Measurements from ENCODE around the gene MMEL1. TPM values are rescaled to one million over a fixed set of nuclear protein-coding genes. Genes with fewer than 3 reads are reported as not detected.

Gene MMEL1
- total RNA-seq, 1 experiment from 2014 or later = 0.46 TPM

- H3K27ac ChIP-seq (ENCODE audit: low read length) = no peak overlapping the region
- no peaks in the 10 kb centered on the region for H3K27me3 ChIP-seq (ENCODE audit: control insufficient read depth, insufficient read depth, low read length)
- ChIA-PET POLR2A (no interaction called here), CTCF (no interaction called here)
- intact Hi-C loops (cut with micrococcal nuclease; ENCODE audit: unreplicated experiment) = no loop called here
- peaks cover 3% of the 10 kb centered on the region; the same call in 1 of the 2 replicates for H3K9me3 ChIP-seq (ENCODE audit: control insufficient read depth, insufficient read depth, low read depth, low read length)
- TF ChIP-seq TCF7L2 (IDR thresholded peaks at IDR 0.05; ENCODE audit: low read depth, low read length) (no peak), SIN3A (IDR thresholded peaks at IDR 0.05; ENCODE audit: borderline replicate concordance, insufficient read depth, low read depth, low read length) (no peak), POLR2AphosphoS5 (IDR thresholded peaks at IDR 0.05; ENCODE audit: low read depth, low read length) (no peak)
- no peak for DNase-seq (ENCODE audit: low read depth, low spot score)
- H3K4me3 ChIP-seq (ENCODE audit: low read depth in 2 of 2, low read length in 2 of 2) = no peak overlapping the region
- no peak for ATAC-seq
- BruUV-seq (replicated peaks) = no TSS peak
- in situ Hi-C loops (cut with HindIII; ENCODE audit: low pct_unique_long_range_greater_than_20kb, low sequenced_read_pairs) = no loop called here
- no peaks in the 10 kb centered on the region for H3K36me3 ChIP-seq (ENCODE audit: control insufficient read depth, insufficient read depth, low read length)
- peaks cover 6% of the 10 kb centered on the region; the same call in 1 of the 2 replicates for H3K4me1 ChIP-seq (ENCODE audit: control insufficient read depth, insufficient read depth, low read length)
These were observed 11.8 kb upstream of the MMEL1 start for GRCh38 chr1:2644591-2645101.

GRCh38 chr1:2644171-2644570, 11.4 kb upstream of the MMEL1 start:
- Histone ChIP-seq H3K27me3 (ENCODE audit: control insufficient read depth, insufficient read depth, low read length) (no peaks in the 10 kb centered on the region), H3K27ac (ENCODE audit: low read length) (no peak overlapping the region), H3K36me3 (ENCODE audit: control insufficient read depth, insufficient read depth, low read length) (no peaks in the 10 kb centered on the region), H3K4me3 (ENCODE audit: low read depth in 2 of 2, low read length in 2 of 2) (no peak overlapping the region), H3K9me3 (ENCODE audit: control insufficient read depth, insufficient read depth, low read depth, low read length) (peaks cover 3% of the 10 kb centered on the region; the same call in 1 of the 2 replicates), H3K4me1 (ENCODE audit: control insufficient read depth, insufficient read depth, low read length) (peaks cover 6% of the 10 kb centered on the region; the same call in 1 of the 2 replicates)
- intact Hi-C loops (cut with micrococcal nuclease; ENCODE audit: unreplicated experiment) (no loop called here), in situ Hi-C loops (cut with HindIII; ENCODE audit: low pct_unique_long_range_greater_than_20kb, low sequenced_read_pairs) (no loop called here)
- POLR2A ChIA-PET = no interaction called here
- CTCF ChIA-PET = no interaction called here
- TF ChIP-seq REST (IDR thresholded peaks at IDR 0.05; ENCODE audit: insufficient read depth in 1 of 2, low read depth in 2 of 2, low read length in 1 of 2) (no peak), SIN3A (IDR thresholded peaks at IDR 0.05; ENCODE audit: borderline replicate concordance, insufficient read depth, low read depth, low read length) (no peak), TCF7L2 (IDR thresholded peaks at IDR 0.05; ENCODE audit: low read depth, low read length) (no peak), CTCF (IDR thresholded peaks at IDR 0.05) (no peak), POLR2AphosphoS5 (IDR thresholded peaks at IDR 0.05; ENCODE audit: low read depth, low read length) (no peak)
- ATAC-seq (no peak), DNase-seq (ENCODE audit: low read depth, low spot score) (no peak)
- BruUV-seq (replicated peaks) = no TSS peak

- H3K36me3 ChIP-seq (ENCODE audit: control insufficient read depth, insufficient read depth, low read length) = no peaks in the 10 kb centered on the region
- intact Hi-C loops (cut with micrococcal nuclease; ENCODE audit: unreplicated experiment) = no loop called here
- no peaks in the 10 kb centered on the region for H3K27me3 ChIP-seq (ENCODE audit: control insufficient read depth, insufficient read depth, low read length)
- POLR2A ChIA-PET = no interaction called here
- H3K27ac ChIP-seq (ENCODE audit: low read length) = no peak overlapping the region
- in situ Hi-C loops (cut with HindIII; ENCODE audit: low pct_unique_long_range_greater_than_20kb, low sequenced_read_pairs) = no loop called here
- H3K9me3 ChIP-seq (ENCODE audit: control insufficient read depth, insufficient read depth, low read depth, low read length) = peaks cover 3% of the 10 kb centered on the region; the same call in 1 of the 2 replicates
- CTCF ChIA-PET = interaction anchor here (0.6 kb wide), 1 partner anchor 11 kb away, joined by 7 read pairs; no protein-coding TSS in a partner anchor
- no peak for DNase-seq (ENCODE audit: low read depth, low spot score)
- peak overlapping the region; percentile 79 to 80 for H3K4me3 ChIP-seq (ENCODE audit: low read depth in 2 of 2, low read length in 2 of 2)
- no peak for TF ChIP-seq REST (IDR thresholded peaks at IDR 0.05; ENCODE audit: insufficient read depth in 1 of 2, low read depth in 2 of 2, low read length in 1 of 2)
- TF ChIP-seq POLR2AphosphoS5 (IDR thresholded peaks at IDR 0.05; ENCODE audit: low read depth, low read length) = no peak
- TF ChIP-seq SIN3A (IDR thresholded peaks at IDR 0.05; ENCODE audit: borderline replicate concordance, insufficient read depth, low read depth, low read length) = no peak
- TF ChIP-seq TCF7L2 (IDR thresholded peaks at IDR 0.05; ENCODE audit: low read depth, low read length) = no peak
- TF ChIP-seq CTCF (IDR thresholded peaks at IDR 0.05) = no peak
- BruUV-seq (replicated peaks) = no TSS peak
- no peak; the same call in 1 of the 2 replicates for ATAC-seq
- H3K4me1 ChIP-seq (ENCODE audit: control insufficient read depth, insufficient read depth, low read length) = peaks cover 6% of the 10 kb centered on the region; the same call in 1 of the 2 replicates
These were observed 10.7 kb upstream of the MMEL1 start for GRCh38 chr1:2643414-2644077.

All from Panc1 (cell line).